HCT116 (cell line): ENCODE data around the gene DACT3. TPM values are rescaled to one million over a fixed set of nuclear protein-coding genes. Genes with fewer than 3 reads are reported as not detected.

Experiments used
- ATAC-seq: fragments of 200-7000 bp; cut with Tn5 transposase; 2 replicates; pipeline ENCODE4 v1.9.1; 2020; ENCODE audit warnings: mild to moderate bottlenecking, moderate library complexity
- BruUV-seq: library from RNA; stranded (reverse); fragments of 400-500 nt; replicated peaks from 2 replicates; lab custom pipeline; 2021; lab: Mats Ljungman, UMichigan
- CTCF ChIA-PET: fragments of 300-600 bp; sonication (Branson Sonifier 250); formaldehyde crosslinking; loops from one replicate; lab custom pipeline; 2021; ENCODE audit warnings: antibody characterized with exemption; lab: Charles Lee
- POLR2A ChIA-PET: fragments of 300-600, 350-600 bp; sonication (Branson Sonifier 250); formaldehyde crosslinking; loops from one replicate; lab custom pipeline; 2021; ENCODE audit warnings: antibody characterized with exemption; lab: Charles Lee
- RAD21 ChIA-PET, 2 experiments: fragments of 300-600 bp; sonication (Branson Sonifier 250); formaldehyde crosslinking; loops; one replicate each; lab custom pipeline; 2023; ENCODE audit warnings: low total read pairs in 2 of 2; ENCODE audit not compliant: uncharacterized antibody in 2 of 2, unreplicated experiment in 2 of 2, low non-redundant PET in 1 of 2; lab: Charles Lee
- DNase-seq: peaks from one replicate; pipeline ENCODE4 v3.0.0-alpha.2; 2010; ENCODE audit warnings: low read depth, low spot score
- H2AFZ ChIP-seq: fragments of 200-600 bp; shearing (Covaris generic), sonication (generic); 2 replicates; pipeline ENCODE4 v1.6.1; 2017; ENCODE audit warnings: low read depth, mixed run types, mixed read lengths, antibody characterized with exemption, low read length; ENCODE audit not compliant: poor library complexity, severe bottlenecking
- H3K27ac ChIP-seq: 2 replicates; pipeline ENCODE4 v1.5.1; 2012; ENCODE audit warnings: low read depth, low read length
- H3K27me3 ChIP-seq: fragments of 200-600 bp; sonication (generic); 2 replicates; pipeline ENCODE4 v1.6.1; 2016; ENCODE audit warnings: mixed run types, low read length, mixed read lengths; ENCODE audit not compliant: insufficient read depth
- H3K36me3 ChIP-seq, 2 experiments: fragments of 200-500 bp in 1 of 2; fragments of 200-600 bp in 1 of 2; sonication (Bioruptor generic) in 1 of 2; sonication (generic) in 1 of 2; 2 replicates each; pipeline versions ENCODE4 v1.5.1 to v1.6.1; 2014 to 2016; ENCODE audit warnings: low read length in 2 of 2, inconsistent platforms in 1 of 2, mixed read lengths in 1 of 2, mixed run types in 1 of 2; ENCODE audit not compliant: insufficient read depth in 2 of 2, control insufficient read depth in 1 of 2
- H3K4me1 ChIP-seq, 2 experiments: fragments of 200-600 bp in 1 of 2; sonication (generic) in 1 of 2; 2 replicates each; pipeline versions ENCODE4 v1.5.1 to v1.6.1; 2012 to 2017; ENCODE audit warnings: low read length in 2 of 2, inconsistent platforms in 1 of 2, mild to moderate bottlenecking in 1 of 2, mixed read lengths in 1 of 2, mixed run types in 1 of 2, moderate library complexity in 1 of 2; ENCODE audit not compliant: insufficient read depth in 2 of 2, control insufficient read depth in 1 of 2
- H3K4me2 ChIP-seq: fragments of 200-600 bp; sonication (generic); 2 replicates; pipeline ENCODE4 v1.6.1; 2017; ENCODE audit warnings: mixed run types, low read length, mixed read lengths
- H3K4me3 ChIP-seq, 2 experiments: fragments of 200-600 bp in 1 of 2; sonication (generic) in 1 of 2; replicated peaks in 1 of 2; 2 replicates each; pipeline ENCODE4 v1.5.1; 2011 to 2016; ENCODE audit warnings: low read length in 2 of 2, control low read depth in 1 of 2, low read depth in 1 of 2, mild to moderate bottlenecking in 1 of 2, mixed read lengths in 1 of 2, mixed run types in 1 of 2
- H3K79me2 ChIP-seq: fragments of 200-600 bp; sonication (generic); 2 replicates; pipeline ENCODE4 v1.6.1; 2017; ENCODE audit warnings: mild to moderate bottlenecking, mixed run types, low read length, moderate library complexity, mixed read lengths; ENCODE audit not compliant: insufficient read depth
- H3K9ac ChIP-seq: fragments of 200-600 bp; sonication (generic); 2 replicates; pipeline ENCODE4 v1.6.1; 2016; ENCODE audit warnings: low read length, mixed read lengths
- H3K9me2 ChIP-seq: fragments of 200-600 bp; sonication (generic), shearing (Covaris generic); 2 replicates; pipeline ENCODE4 v1.6.1; 2017; ENCODE audit warnings: mixed run types, mild to moderate bottlenecking, moderate library complexity; ENCODE audit not compliant: insufficient read depth
- H3K9me3 ChIP-seq, 2 experiments: fragments of 200-500 bp in 1 of 2; fragments of 200-600 bp in 1 of 2; sonication (Bioruptor generic) in 1 of 2; sonication (generic) in 1 of 2; 2 replicates each; pipeline ENCODE4 v1.6.1; 2014 to 2017; ENCODE audit warnings: low read length in 2 of 2, mixed read lengths in 2 of 2, inconsistent platforms in 1 of 2, low read depth in 1 of 2, mild to moderate bottlenecking in 1 of 2, mixed run types in 1 of 2, moderate library complexity in 1 of 2; ENCODE audit not compliant: control insufficient read depth in 1 of 2, insufficient read depth in 1 of 2
- H4K20me1 ChIP-seq: fragments of 200-600 bp; sonication (generic), shearing (Covaris generic); 2 replicates; pipeline ENCODE4 v1.6.1; 2017; ENCODE audit warnings: mixed run types, mild to moderate bottlenecking, moderate library complexity; ENCODE audit not compliant: insufficient read depth
- CEBPB ChIP-seq: IDR thresholded peaks from 2 replicates; pipeline ENCODE4 v1.6.1; 2012; ENCODE audit warnings: low read depth
- FOSL1 ChIP-seq: IDR thresholded peaks from 2 replicates; pipeline ENCODE4 v1.6.1; 2012; ENCODE audit warnings: low read depth
- JUND ChIP-seq: IDR thresholded peaks from 2 replicates; pipeline ENCODE4 v1.6.1; 2012
- POLR2A ChIP-seq: IDR thresholded peaks from 2 replicates; pipeline ENCODE4 v1.7.0; 2011; ENCODE audit warnings: borderline replicate concordance; ENCODE audit not compliant: insufficient read depth, insufficient read length; ENCODE audit errors: extremely low read depth
- POLR2AphosphoS5 ChIP-seq: IDR thresholded peaks from 2 replicates; pipeline ENCODE4 v1.6.1; 2011; ENCODE audit warnings: mild to moderate bottlenecking, low read depth, low read length, moderate library complexity
- RAD21 ChIP-seq: IDR thresholded peaks from 2 replicates; pipeline ENCODE4 v1.6.1; 2012; ENCODE audit warnings: low read depth, mild to moderate bottlenecking
- SIN3A ChIP-seq: IDR thresholded peaks from 2 replicates; pipeline ENCODE4 v1.6.1; 2012; ENCODE audit warnings: low read depth
- SP1 ChIP-seq: IDR thresholded peaks from 2 replicates; pipeline ENCODE4 v1.6.1; 2012; ENCODE audit warnings: low read depth
- ZFX ChIP-seq: fragments of 450-650 bp; IDR thresholded peaks from 2 replicates; pipeline ENCODE4 v1.6.1; 2017
- ZNF274 ChIP-seq: fragments of 200-500 bp; sonication (Bioruptor generic); IDR thresholded peaks from 2 replicates; pipeline ENCODE4 v1.6.1; 2014; ENCODE audit warnings: mild to moderate bottlenecking, low read depth, low read length, inconsistent platforms
- intact Hi-C: fragments of 100-400 bp; cut with micrococcal nuclease; formaldehyde crosslinking; loops from 2 replicates; pipeline ENCODE4 v1.10.0; 2022
- total RNA-seq: library from RNA; stranded (reverse); gene quantifications from one replicate; pipeline ENCODE4 v1.2.1, GENCODE V29; 2021; ENCODE audit not compliant: unreplicated experiment
- TF ChIP-seq, protein P1 (sequence below): IDR thresholded peaks from 2 replicates; pipeline ENCODE4 v1.6.1; 2012
- TF ChIP-seq, protein P2 (sequence below): IDR thresholded peaks from 2 replicates; pipeline ENCODE4 v1.6.1; 2011; ENCODE audit warnings: mild to moderate bottlenecking, low read length, moderate library complexity; ENCODE audit not compliant: insufficient replicate concordance; ENCODE audit errors: extremely low read depth
- TF ChIP-seq, protein P3 (sequence below), 3 experiments: fragments of 200-600 bp in 1 of 3; sonication (generic) in 1 of 3; IDR thresholded peaks in 2 of 3; conservative IDR thresholded peaks in 1 of 3; 2 replicates each; pipeline ENCODE4 v1.5.1; 2012 to 2017; ENCODE audit warnings: low read depth in 2 of 3, low read length in 2 of 3, antibody characterized with exemption in 1 of 3, borderline replicate concordance in 1 of 3, control low read depth in 1 of 3, mild to moderate bottlenecking in 1 of 3, mixed read lengths in 1 of 3, mixed run types in 1 of 3, moderate library complexity in 1 of 3; ENCODE audit not compliant: insufficient read depth in 1 of 3

DACT3 gene
- total RNA-seq, 1 experiment from 2014 or later = 2.0 TPM

DNA sequence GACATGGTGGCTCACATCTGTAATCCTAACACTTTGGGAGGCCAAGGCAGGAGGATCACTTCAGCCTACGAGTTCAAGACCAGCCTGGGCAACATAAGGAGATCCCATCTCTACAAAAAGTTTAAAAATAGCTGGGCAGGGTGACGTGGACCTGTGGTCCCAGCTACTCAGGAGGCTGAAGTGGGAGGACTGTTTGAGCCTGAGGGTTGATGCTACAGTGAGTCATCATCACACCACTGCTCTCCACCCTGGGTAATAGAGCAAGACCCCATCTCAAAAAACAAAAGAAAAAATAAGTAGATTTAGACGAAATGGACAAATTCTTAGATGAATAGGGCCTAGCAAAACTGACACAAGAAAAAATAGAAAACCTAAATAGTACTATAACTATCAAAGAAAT is 14.6 kb downstream of the DACT3 start:
- no TSS peak for BruUV-seq
- Histone ChIP-seq H3K9me2 (no peaks in the 10 kb centered on the region), H3K79me2 (no peaks in the 10 kb centered on the region), H3K36me3 (no peaks in the 10 kb centered on the region), H2AFZ (no peak overlapping the region), H3K4me3 (no peak overlapping the region), H3K27me3 (no peaks in the 10 kb centered on the region), H4K20me1 (no peaks in the 10 kb centered on the region), H3K27ac (no peak overlapping the region), H3K4me2 (no peak overlapping the region), H3K4me1 (0 out of 4 replicates have a peak, but pooled peaks cover 0 to 3% of the 10 kb centered on the region in 2 experiments), H3K9me3 (no peaks in the 10 kb centered on the region), H3K9ac (no peak overlapping the region)
- DNase-seq (no peak), ATAC-seq (no peak)
- ChIA-PET CTCF (interaction anchor here (0.6 kb wide), 1 partner anchor 77 kb away, joined by 3 read pairs; no protein-coding TSS in a partner anchor), POLR2A (interaction anchor here (0.7 kb wide), 1 partner anchor 1610 kb away, joined by 4 read pairs; the partner anchor contains the start of gene CARD8), RAD21 (no interaction called here)
- TF ChIP-seq, protein P1, sequence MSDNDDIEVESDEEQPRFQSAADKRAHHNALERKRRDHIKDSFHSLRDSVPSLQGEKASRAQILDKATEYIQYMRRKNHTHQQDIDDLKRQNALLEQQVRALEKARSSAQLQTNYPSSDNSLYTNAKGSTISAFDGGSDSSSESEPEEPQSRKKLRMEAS = no peak
- TF ChIP-seq JUND (no peak), ZFX (no peak), RAD21 (no peak), SIN3A (no peak), POLR2AphosphoS5 (no peak), POLR2A (no peak), SP1 (no peak), ZNF274 (no peak), CEBPB (no peak), FOSL1 (no peak)
- TF ChIP-seq, protein P2, sequence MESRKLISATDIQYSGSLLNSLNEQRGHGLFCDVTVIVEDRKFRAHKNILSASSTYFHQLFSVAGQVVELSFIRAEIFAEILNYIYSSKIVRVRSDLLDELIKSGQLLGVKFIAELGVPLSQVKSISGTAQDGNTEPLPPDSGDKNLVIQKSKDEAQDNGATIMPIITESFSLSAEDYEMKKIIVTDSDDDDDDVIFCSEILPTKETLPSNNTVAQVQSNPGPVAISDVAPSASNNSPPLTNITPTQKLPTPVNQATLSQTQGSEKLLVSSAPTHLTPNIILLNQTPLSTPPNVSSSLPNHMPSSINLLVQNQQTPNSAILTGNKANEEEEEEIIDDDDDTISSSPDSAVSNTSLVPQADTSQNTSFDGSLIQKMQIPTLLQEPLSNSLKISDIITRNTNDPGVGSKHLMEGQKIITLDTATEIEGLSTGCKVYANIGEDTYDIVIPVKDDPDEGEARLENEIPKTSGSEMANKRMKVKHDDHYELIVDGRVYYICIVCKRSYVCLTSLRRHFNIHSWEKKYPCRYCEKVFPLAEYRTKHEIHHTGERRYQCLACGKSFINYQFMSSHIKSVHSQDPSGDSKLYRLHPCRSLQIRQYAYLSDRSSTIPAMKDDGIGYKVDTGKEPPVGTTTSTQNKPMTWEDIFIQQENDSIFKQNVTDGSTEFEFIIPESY = no peak
- TF ChIP-seq, protein P3, sequence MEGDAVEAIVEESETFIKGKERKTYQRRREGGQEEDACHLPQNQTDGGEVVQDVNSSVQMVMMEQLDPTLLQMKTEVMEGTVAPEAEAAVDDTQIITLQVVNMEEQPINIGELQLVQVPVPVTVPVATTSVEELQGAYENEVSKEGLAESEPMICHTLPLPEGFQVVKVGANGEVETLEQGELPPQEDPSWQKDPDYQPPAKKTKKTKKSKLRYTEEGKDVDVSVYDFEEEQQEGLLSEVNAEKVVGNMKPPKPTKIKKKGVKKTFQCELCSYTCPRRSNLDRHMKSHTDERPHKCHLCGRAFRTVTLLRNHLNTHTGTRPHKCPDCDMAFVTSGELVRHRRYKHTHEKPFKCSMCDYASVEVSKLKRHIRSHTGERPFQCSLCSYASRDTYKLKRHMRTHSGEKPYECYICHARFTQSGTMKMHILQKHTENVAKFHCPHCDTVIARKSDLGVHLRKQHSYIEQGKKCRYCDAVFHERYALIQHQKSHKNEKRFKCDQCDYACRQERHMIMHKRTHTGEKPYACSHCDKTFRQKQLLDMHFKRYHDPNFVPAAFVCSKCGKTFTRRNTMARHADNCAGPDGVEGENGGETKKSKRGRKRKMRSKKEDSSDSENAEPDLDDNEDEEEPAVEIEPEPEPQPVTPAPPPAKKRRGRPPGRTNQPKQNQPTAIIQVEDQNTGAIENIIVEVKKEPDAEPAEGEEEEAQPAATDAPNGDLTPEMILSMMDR (IDR thresholded peaks at IDR 0.05 in 2 of 3, conservative IDR thresholded peaks at IDR 0.05 in 1 of 3; ENCODE audit: borderline replicate concordance in 1 of 3, insufficient read depth in 1 of 3, low read depth in 2 of 3, low read length in 2 of 3) = no peak
- intact Hi-C loops = no loop called here
